BLaER1 (cell line): ENCODE data around the gene ZNF804B.

ENCODE experiments used
- H3K27ac ChIP-seq: shearing (Covaris generic); formaldehyde crosslinking; 2 replicates; pipeline ENCODE4 v1.8.1; 2022
- H3K27me3 ChIP-seq: shearing (Covaris generic); formaldehyde crosslinking; 2 replicates; pipeline ENCODE4 v1.8.1; 2022
- H3K36me3 ChIP-seq: shearing (Covaris generic); formaldehyde crosslinking; 2 replicates; pipeline ENCODE4 v1.8.1; 2022
- H3K4me1 ChIP-seq: shearing (Covaris generic); formaldehyde crosslinking; 2 replicates; pipeline ENCODE4 v1.8.1; 2022
- H3K4me2 ChIP-seq: shearing (Covaris generic); formaldehyde crosslinking; 2 replicates; pipeline ENCODE4 v1.8.1; 2022
- H3K4me3 ChIP-seq: shearing (Covaris generic); formaldehyde crosslinking; 2 replicates; pipeline ENCODE4 v1.8.1; 2022
- H3K9ac ChIP-seq: shearing (Covaris generic); formaldehyde crosslinking; 2 replicates; pipeline ENCODE4 v1.8.1; 2022
- H3K9me3 ChIP-seq: shearing (Covaris generic); formaldehyde crosslinking; 2 replicates; pipeline ENCODE4 v1.8.1; 2022
- H4K20me1 ChIP-seq: shearing (Covaris generic); formaldehyde crosslinking; 2 replicates; pipeline ENCODE4 v1.8.1; 2022
- Cebpa-rat ChIP-seq: shearing (Covaris generic); IDR thresholded peaks from 2 replicates; pipeline ENCODE4 v1.8.1; 2022

The ZNF804B gene

DNA sequence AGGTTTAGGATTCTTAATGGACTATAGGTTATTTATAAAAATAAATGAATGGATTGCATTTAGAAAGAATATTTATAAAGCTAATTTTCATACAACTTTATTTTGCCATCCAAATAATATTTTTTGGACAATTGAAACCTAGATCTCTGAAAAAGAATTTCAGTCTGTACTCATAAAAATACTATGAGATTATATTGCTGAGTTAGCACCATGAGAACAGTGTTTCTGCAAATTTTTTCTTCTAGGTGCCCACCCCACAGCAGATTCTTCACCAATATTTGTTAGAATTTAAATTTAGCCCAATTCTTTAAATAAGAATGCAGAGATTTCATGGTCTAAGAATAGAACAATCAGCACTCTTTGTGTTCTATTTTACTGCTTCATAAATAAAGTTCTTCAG lies 121.6 kb downstream of the ZNF804B start:
- no peak for TF ChIP-seq Cebpa-rat
- Histone ChIP-seq H3K9me3 (no peaks in the 10 kb centered on the region), H3K27me3 (no peaks in the 10 kb centered on the region), H3K4me2 (no peak overlapping the region), H3K27ac (no peak overlapping the region), H4K20me1 (no peaks in the 10 kb centered on the region), H3K36me3 (no peaks in the 10 kb centered on the region), H3K9ac (no peak overlapping the region), H3K4me3 (no peak overlapping the region), H3K4me1 (no peaks in the 10 kb centered on the region)

DNA sequence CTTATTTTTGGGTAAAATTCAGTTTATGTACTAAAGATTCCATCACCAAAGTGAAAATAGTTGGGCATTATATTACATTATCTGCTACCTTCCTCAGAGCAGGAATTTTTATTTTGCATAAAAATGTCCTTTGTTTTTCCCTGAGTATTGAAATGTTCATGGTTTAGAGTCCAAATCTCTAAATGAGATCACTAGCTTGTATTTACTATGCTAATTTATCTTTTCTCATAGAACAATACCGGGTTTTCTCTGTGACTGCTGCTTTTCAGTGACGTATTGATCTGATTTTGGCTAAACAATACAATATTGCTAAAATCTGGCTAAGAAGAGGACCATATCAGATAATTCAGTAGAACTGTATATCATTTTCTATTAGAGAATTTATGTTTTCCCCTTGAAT lies 125.6 kb downstream of the ZNF804B start:
- H4K20me1 ChIP-seq, result no peaks in the 10 kb centered on the region
- no peaks in the 10 kb centered on the region for H3K36me3 ChIP-seq
- no peak overlapping the region for H3K9ac ChIP-seq
- H3K4me1 ChIP-seq, result no peaks in the 10 kb centered on the region
- no peaks in the 10 kb centered on the region for H3K27me3 ChIP-seq
- no peaks in the 10 kb centered on the region for H3K9me3 ChIP-seq
- no peak for TF ChIP-seq Cebpa-rat
- no peak overlapping the region for H3K4me3 ChIP-seq
- H3K4me2 ChIP-seq, result no peak overlapping the region
- H3K27ac ChIP-seq, result no peak overlapping the region

DNA sequence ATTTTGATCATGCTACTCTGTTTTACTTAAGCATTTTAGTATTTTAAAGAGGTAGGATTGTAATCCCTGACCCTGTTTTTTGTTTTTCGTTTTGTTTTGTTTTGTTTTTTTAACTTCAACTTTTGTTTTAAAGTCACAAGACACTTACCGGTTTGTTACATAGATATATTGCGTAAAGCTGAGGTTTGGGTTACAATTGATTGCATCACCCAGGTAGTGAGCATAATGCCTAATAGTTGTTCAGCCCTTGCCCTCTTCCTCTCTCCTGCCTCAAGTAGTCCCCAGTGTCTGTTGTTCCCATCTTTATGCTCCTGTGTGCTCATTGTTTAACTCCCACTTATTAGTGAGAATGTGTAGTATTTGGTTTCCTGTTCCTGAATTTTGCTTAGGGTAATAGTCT lies 129.2 kb downstream of the ZNF804B start:
- no peak overlapping the region for H3K9ac ChIP-seq
- peak; percentile 57; the same call in 1 of the 2 replicates for TF ChIP-seq Cebpa-rat
- no peaks in the 10 kb centered on the region for H3K27me3 ChIP-seq
- no peak overlapping the region for H3K4me3 ChIP-seq
- no peak overlapping the region for H3K27ac ChIP-seq
- no peaks in the 10 kb centered on the region for H3K36me3 ChIP-seq
- H3K4me1 ChIP-seq, result no peaks in the 10 kb centered on the region
- no peak overlapping the region for H3K4me2 ChIP-seq
- H4K20me1 ChIP-seq, result no peaks in the 10 kb centered on the region
- no peaks in the 10 kb centered on the region for H3K9me3 ChIP-seq

DNA sequence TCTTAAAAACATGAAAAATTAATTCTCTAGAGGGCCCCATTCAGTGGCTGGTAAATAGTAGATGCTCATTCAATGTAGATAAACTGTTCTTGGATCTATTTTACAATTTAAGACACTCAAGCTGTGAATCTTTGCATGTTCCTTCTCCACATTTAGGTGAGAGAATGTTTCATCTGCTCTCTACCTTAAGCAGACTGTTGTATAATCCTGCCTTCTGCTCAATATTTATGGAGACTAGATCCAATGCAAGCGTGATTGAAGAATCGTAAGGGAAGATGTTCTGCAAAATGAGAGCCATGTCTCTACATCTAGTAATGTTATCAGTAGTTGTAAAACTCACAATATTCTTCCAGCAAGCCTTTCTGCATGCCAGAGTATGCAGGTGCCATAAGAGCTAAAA lies 151.0 kb downstream of the ZNF804B start:
- Histone ChIP-seq H4K20me1 (no peaks in the 10 kb centered on the region), H3K9ac (no peak overlapping the region), H3K36me3 (no peaks in the 10 kb centered on the region), H3K27me3 (no peaks in the 10 kb centered on the region), H3K4me1 (no peaks in the 10 kb centered on the region), H3K4me2 (no peak overlapping the region), H3K4me3 (no peak overlapping the region), H3K27ac (no peak overlapping the region), H3K9me3 (no peaks in the 10 kb centered on the region)
- no peak for TF ChIP-seq Cebpa-rat

DNA sequence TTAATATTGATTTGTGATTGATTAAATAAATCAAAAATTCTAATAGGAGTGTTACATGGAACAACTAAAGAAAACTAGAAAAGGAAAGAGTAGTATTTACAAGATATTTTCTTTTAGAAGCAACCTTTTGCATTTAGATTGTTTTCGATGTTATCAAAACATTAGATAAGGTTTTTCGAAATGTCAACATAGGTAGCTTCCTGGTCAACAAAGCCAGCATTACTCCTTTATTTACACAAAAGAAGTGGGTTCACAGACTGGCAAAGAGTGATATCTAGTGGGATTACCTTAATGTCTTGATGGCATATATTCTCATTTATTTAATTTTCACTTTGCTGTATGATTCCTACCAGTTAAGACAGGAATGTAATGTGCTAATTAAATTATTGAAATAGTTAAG lies 153.4 kb downstream of the ZNF804B start:
- Histone ChIP-seq H3K4me3 (no peak overlapping the region), H3K4me2 (no peak overlapping the region), H3K9me3 (no peaks in the 10 kb centered on the region), H3K27me3 (no peaks in the 10 kb centered on the region), H3K4me1 (no peaks in the 10 kb centered on the region), H3K27ac (no peak overlapping the region), H4K20me1 (no peaks in the 10 kb centered on the region), H3K36me3 (no peaks in the 10 kb centered on the region), H3K9ac (no peak overlapping the region)
- TF ChIP-seq Cebpa-rat, result no peak

DNA sequence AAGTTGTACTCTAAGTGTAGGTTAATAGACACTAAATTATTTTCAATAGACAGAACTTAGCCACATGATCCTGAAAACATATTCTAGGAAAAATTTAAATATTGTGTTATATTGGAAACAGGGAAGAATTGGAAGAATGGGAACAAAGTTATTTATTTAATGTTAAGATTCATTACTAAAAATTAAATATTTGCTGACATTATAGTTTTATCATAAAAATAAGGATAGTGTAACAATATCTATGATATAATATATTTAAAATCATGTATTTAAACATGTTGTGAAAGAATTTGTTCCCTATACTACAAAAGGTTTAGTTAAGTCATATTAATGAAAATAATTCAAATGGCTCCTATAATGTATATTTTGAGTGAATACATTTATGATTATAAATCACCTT lies 156.1 kb downstream of the ZNF804B start:
- H3K4me1 ChIP-seq, result peaks cover 6% of the 10 kb centered on the region; the same call in 1 of the 2 replicates
- H3K9me3 ChIP-seq, result no peaks in the 10 kb centered on the region
- no peak overlapping the region for H3K4me3 ChIP-seq
- no peak for TF ChIP-seq Cebpa-rat
- H3K27ac ChIP-seq, result no peak overlapping the region
- no peak overlapping the region for H3K9ac ChIP-seq
- H3K27me3 ChIP-seq, result no peaks in the 10 kb centered on the region
- no peaks in the 10 kb centered on the region for H4K20me1 ChIP-seq
- no peak overlapping the region for H3K4me2 ChIP-seq
- no peaks in the 10 kb centered on the region for H3K36me3 ChIP-seq

DNA sequence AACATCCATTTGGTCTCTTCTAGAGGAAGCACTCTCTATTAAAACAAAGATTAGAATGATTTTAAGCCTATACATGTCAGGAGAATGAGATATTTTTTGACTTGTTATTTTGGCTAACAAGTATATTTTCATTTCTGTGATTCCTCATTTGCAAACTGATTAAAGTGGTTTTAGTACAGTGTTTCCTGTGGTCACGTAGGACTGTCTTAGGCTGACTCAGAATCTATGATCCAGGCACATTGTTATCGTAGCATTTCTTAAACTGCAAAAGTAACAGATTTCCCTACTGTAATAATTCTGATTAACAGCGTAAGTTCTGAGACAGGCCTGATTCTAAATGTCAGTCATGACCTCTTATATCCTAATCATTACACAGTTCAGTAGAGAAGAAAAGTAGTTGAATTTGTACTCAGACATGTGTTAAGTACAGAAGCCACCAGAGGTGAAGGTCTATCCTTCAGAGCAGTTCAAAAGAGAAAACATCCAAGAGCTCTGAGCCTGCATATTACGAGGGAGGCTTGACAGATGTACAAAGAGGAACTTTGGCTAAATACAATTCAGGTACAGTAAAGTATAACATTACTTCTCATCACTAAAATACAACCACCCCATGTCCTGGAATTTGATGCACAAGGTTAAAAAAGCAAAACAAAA lies 160.1 kb downstream of the ZNF804B start:
- no peak overlapping the region for H3K27ac ChIP-seq
- no peak for TF ChIP-seq Cebpa-rat
- H3K4me3 ChIP-seq, result no peak overlapping the region
- H3K9ac ChIP-seq, result no peak overlapping the region
- H3K9me3 ChIP-seq, result no peaks in the 10 kb centered on the region
- no peaks in the 10 kb centered on the region for H3K27me3 ChIP-seq
- no peak overlapping the region for H3K4me2 ChIP-seq
- peaks cover 6% of the 10 kb centered on the region; the same call in 1 of the 2 replicates for H3K4me1 ChIP-seq
- no peaks in the 10 kb centered on the region for H4K20me1 ChIP-seq
- no peaks in the 10 kb centered on the region for H3K36me3 ChIP-seq

DNA sequence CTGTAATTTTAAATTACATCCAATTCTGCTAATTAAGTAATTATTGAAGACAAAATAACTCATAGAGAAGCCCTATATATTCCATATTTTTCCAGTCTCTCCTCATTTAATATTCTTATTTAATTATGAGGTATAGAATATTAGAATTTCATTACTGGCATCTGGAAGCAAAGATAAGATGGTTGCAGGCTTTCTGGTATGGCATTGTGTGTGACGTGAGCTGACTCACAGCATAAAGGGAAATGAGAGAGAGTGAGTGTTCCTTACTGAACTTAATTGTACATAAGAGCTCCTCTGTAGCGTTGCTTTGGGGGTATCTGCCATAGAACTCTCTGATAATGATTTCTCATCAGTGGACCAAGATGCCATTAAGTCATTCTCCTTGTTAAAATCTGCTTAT lies 163.4 kb downstream of the ZNF804B start:
- H3K4me2 ChIP-seq, result no peak overlapping the region
- no peaks in the 10 kb centered on the region for H3K36me3 ChIP-seq
- peaks cover 15% of the 10 kb centered on the region for H3K4me1 ChIP-seq
- no peaks in the 10 kb centered on the region for H3K9me3 ChIP-seq
- no peak overlapping the region for H3K4me3 ChIP-seq
- H3K9ac ChIP-seq, result no peak overlapping the region
- H3K27me3 ChIP-seq, result no peaks in the 10 kb centered on the region
- H3K27ac ChIP-seq, result no peak overlapping the region
- H4K20me1 ChIP-seq, result no peaks in the 10 kb centered on the region
- TF ChIP-seq Cebpa-rat, result no peak

DNA sequence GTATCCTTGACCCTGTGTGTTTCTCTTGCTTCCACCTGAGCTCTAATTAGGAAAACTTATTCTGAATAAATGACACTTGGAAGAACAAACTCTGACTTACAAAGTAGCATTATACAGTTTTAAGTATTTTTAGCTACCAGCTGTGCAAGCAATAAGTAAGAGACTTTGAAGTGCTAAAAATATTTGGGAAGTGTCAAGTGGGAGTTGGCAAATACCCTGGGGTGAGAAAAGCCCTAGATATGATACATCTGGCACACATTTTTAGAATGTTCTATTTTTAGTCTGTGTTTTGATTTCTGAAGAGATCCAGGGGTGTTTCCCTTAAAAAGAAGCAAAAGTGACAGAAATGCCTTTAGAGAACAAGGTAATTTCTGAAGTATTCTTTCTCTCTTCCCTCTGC lies 168.8 kb downstream of the ZNF804B start:
- Histone ChIP-seq H3K36me3 (no peaks in the 10 kb centered on the region), H3K27me3 (no peaks in the 10 kb centered on the region), H4K20me1 (no peaks in the 10 kb centered on the region), H3K4me3 (no peak overlapping the region), H3K4me1 (peaks cover 24% of the 10 kb centered on the region), H3K27ac (peak overlapping the region; percentile 40; the same call in 1 of the 2 replicates), H3K9ac (no peak overlapping the region), H3K9me3 (no peaks in the 10 kb centered on the region), H3K4me2 (peak overlapping the region; percentile 78)
- TF ChIP-seq Cebpa-rat, result no peak

DNA sequence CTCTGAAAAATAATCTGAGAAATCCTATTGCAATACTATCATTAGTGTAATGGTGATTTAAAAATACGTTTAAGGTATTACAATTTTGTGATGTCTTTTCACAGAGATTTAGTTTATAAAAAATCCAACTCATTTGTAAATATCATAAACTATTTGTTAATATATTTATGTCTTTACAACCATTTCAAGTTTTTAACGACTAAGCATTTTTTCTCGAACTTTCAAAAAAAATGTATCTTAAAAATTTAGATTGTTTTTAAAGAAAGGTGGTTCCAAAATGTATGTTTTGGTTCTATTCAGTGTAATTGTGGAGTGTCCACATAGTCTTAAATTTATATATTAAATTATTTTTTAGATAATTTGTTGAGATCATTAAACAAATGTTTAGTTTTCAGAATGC lies 170.2 kb downstream of the ZNF804B start:
- Histone ChIP-seq H4K20me1 (no peaks in the 10 kb centered on the region), H3K4me3 (no peak overlapping the region), H3K27me3 (no peaks in the 10 kb centered on the region), H3K27ac (no peak overlapping the region), H3K36me3 (no peaks in the 10 kb centered on the region), H3K4me2 (no peak overlapping the region), H3K9ac (no peak overlapping the region), H3K9me3 (no peaks in the 10 kb centered on the region), H3K4me1 (peaks cover 24% of the 10 kb centered on the region)
- no peak for TF ChIP-seq Cebpa-rat

DNA sequence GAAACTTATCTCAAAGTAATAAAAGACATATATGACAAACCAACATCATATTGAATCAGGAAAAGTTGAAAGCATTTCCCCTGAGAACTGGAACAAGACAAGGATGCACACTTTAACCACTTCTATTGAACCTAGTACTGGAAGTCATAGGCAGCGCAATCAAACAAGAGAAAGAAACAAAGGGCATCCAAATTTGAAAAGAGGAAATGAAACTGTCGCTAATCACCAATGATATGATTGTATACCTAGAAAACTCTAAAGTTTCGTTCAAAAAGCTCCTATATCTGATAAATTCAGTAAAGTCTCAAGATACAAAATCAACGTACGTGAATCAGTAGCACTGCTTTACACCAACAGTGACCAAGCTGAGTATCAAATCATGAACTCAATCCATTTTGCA lies 173.8 kb downstream of the ZNF804B start:
- peaks cover 12% of the 10 kb centered on the region for H3K4me1 ChIP-seq
- H3K27me3 ChIP-seq, result no peaks in the 10 kb centered on the region
- TF ChIP-seq Cebpa-rat, result no peak

More for the DNA sequence above, 173.8 kb downstream of the ZNF804B start:
- Histone ChIP-seq H3K9ac (no peak overlapping the region), H3K27ac (no peak overlapping the region), H3K4me3 (no peak overlapping the region), H4K20me1 (no peaks in the 10 kb centered on the region), H3K9me3 (no peaks in the 10 kb centered on the region), H3K4me2 (no peak overlapping the region), H3K36me3 (no peaks in the 10 kb centered on the region)
